SH-SY5Y (cell line): ENCODE results near the gene PI4K2B.

Source experiments
- GATA2 ChIP-seq: IDR thresholded peaks from 2 replicates; pipeline ENCODE4 v1.6.1; 2011; ENCODE audit warnings: mild to moderate bottlenecking, low read depth, low read length
- GATA3 ChIP-seq: IDR thresholded peaks from 2 replicates; pipeline ENCODE4 v1.6.1; 2011; ENCODE audit warnings: low read depth, mild to moderate bottlenecking, low read length, moderate library complexity

DNA sequence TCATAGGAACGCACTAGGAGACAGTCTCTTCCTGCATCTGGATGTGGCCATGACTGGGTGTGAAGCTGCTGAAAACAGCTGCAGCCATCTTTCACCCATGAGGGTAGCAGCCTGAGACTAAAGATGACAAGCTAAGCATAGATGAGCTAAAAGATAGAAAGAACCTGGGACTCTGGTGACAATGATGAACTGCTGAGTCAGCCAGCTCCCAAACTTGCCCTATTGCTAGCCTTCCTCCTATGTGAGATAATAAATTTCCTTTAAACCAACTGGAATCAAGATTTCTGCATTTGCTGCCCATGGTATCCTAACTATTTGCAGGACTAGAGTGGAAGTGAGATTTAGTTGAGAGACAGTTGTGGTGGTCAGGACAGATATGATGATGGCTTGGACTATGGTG, 21.0 kb upstream of the PI4K2B start:
- TF ChIP-seq GATA2 = no peak
- no peak for TF ChIP-seq GATA3
